ENCODE data around the gene NAB1. TPM values are rescaled to one million over a fixed set of nuclear protein-coding genes. Genes with fewer than 3 reads are reported as not detected.

NAB1 gene
- total and polyA plus RNA-seq, 2 donors (not counting 3 experiments of a cell fraction or from before 2014, with no cell fraction given): 7.5 to 36.1 TPM

DNA sequence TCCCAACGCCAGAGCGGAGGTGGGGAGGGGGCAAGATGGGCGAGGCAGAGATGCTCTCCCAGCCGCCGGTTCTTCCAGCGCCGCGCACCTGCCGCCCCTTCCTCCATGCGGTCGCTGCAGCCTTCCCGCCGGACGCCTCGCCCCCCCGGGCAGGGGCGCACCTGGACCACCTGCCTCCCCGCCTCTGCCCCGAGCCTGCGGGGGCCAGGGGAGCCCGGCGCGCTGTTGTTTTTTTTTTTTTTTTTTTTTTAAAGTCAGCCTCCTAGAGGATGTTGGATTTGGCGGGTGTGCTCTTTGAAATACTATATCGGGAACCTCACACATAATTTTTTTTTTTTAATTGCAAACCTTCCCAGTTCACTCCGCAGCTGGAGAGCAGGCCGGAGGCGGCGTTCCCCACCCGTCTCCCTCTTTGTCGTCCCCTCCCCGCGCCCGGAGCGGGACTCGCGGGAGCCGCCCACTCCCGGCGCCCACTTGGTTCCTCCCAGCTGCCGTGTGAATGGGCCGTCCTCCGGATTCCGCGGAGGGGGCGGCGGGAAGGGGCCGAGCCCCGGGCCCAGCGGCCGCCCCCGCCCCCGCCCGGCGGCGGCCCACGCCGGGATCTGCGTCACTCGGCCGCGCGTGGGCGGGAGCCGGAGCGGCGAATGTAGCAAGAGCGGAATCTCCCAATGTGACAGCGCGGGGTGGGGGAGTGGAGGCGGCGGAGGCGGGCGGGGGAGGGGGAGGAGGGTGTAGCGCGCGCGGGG is 421 bp upstream of the NAB1 start:
- dilution Hi-C loops (cut with MboI; ENCODE audit: extremely low pct_ligation_motif_present, low sequenced_read_pairs) (no loop called here), intact Hi-C loops (cut with micrococcal nuclease) (loop anchor here (1.0 to 5.0 kb wide), 8 partner anchors 10 to 331 kb away; partner anchors contain the start of genes HIBCH and NEMP2)
- H3K79me2 ChIP-seq (ENCODE audit: control insufficient read depth, insufficient read depth, low read length): peaks cover 36% of the 10 kb centered on the region
- H3K27ac ChIP-seq (ENCODE audit: insufficient read depth, low read depth, low read length): peak overlapping the region; percentile 52
- TF ChIP-seq POLR2AphosphoS5 (IDR thresholded peaks at IDR 0.05; ENCODE audit: insufficient read depth, low read depth, low read length) (no peak), POLR2A (IDR thresholded peaks at IDR 0.05; ENCODE audit: low read depth, low read length) (peak; percentile 38), FOS (IDR thresholded peaks at IDR 0.05; ENCODE audit: borderline replicate concordance, insufficient read depth, low read length) (no peak)
- TF ChIP-seq, protein P1, sequence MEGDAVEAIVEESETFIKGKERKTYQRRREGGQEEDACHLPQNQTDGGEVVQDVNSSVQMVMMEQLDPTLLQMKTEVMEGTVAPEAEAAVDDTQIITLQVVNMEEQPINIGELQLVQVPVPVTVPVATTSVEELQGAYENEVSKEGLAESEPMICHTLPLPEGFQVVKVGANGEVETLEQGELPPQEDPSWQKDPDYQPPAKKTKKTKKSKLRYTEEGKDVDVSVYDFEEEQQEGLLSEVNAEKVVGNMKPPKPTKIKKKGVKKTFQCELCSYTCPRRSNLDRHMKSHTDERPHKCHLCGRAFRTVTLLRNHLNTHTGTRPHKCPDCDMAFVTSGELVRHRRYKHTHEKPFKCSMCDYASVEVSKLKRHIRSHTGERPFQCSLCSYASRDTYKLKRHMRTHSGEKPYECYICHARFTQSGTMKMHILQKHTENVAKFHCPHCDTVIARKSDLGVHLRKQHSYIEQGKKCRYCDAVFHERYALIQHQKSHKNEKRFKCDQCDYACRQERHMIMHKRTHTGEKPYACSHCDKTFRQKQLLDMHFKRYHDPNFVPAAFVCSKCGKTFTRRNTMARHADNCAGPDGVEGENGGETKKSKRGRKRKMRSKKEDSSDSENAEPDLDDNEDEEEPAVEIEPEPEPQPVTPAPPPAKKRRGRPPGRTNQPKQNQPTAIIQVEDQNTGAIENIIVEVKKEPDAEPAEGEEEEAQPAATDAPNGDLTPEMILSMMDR (IDR thresholded peaks at IDR 0.05; ENCODE audit: extremely low read depth in 1 of 2, insufficient read depth in 1 of 2, low read depth in 1 of 2, low read length in 2 of 2): no peak
- peak overlapping the region; percentile 72 to 92 (median 77) for H3K4me3 ChIP-seq (replicated peaks in 1 of 3; ENCODE audit: insufficient read depth in 1 of 3, low read depth in 1 of 3, low read length in 3 of 3)
- DNase-seq (ENCODE audit: low read depth, low spot score) (peak; percentile 83), FAIRE-seq (no peak)
- peak overlapping the region; percentile 98 for H2AFZ ChIP-seq (ENCODE audit: low read depth, low read length)
- H3K4me2 ChIP-seq (ENCODE audit: insufficient read depth, low read length): peak overlapping the region; percentile 96
- no peaks in the 10 kb centered on the region for H3K9me1 ChIP-seq (replicated peaks; ENCODE audit: control insufficient read depth, extremely low read depth, insufficient read depth, low read length)
- H3K4me1 ChIP-seq (ENCODE audit: control insufficient read depth, extremely low read depth, insufficient read depth, low read length): peaks cover 23% of the 10 kb centered on the region
- peak overlapping the region; percentile 39 for H3K9ac ChIP-seq (replicated peaks; ENCODE audit: extremely low read depth, insufficient read depth, low read length)
- no peaks in the 10 kb centered on the region for H3K36me3 ChIP-seq (ENCODE audit: control insufficient read depth in 2 of 2, extremely low read depth in 1 of 2, insufficient read depth in 2 of 2, low read length in 2 of 2)
- H3K27me3 ChIP-seq (ENCODE audit: control insufficient read depth in 2 of 2, insufficient read depth in 2 of 2, low read length in 2 of 2): no peaks in the 10 kb centered on the region
- BruUV-seq (replicated peaks): no TSS peak
- POLR2A ChIA-PET: interaction anchor here (0.7 kb wide), 1 partner anchor 233 kb away, joined by 7 read pairs; no protein-coding TSS in a partner anchor
- CTCF ChIA-PET: interaction anchor here (0.9 kb wide), 1 partner anchor 35 kb away, joined by 4 read pairs; no protein-coding TSS in a partner anchor
- no peaks in the 10 kb centered on the region for H4K20me1 ChIP-seq (replicated peaks; ENCODE audit: control insufficient read depth, extremely low read depth, insufficient read depth, low read length)
- H3K9me3 ChIP-seq (replicated peaks; ENCODE audit: control insufficient read depth, insufficient read depth, low read length): no peaks in the 10 kb centered on the region

All from endothelial cell of umbilical vein (primary cell).